Neural crest cell (in vitro differentiated cells): ENCODE results near the gene COL8A1. TPM values are rescaled to one million over a fixed set of nuclear protein-coding genes. Genes with fewer than 3 reads are reported as not detected.
A peak's percentile ranks its signal among the peaks of the same experiment; 100 is the strongest.

Experiments
- DNase-seq: peaks from one replicate; pipeline ENCODE4 v3.0.0; 2021; ENCODE audit warnings: low read depth, mixed read lengths, low spot score
- H3K27ac Mint-ChIP-seq: one replicate; pipeline ENCODE4 v1.8.0; 2021; ENCODE audit warnings: mild to moderate bottlenecking, mixed read lengths; ENCODE audit not compliant: unreplicated experiment
- H3K27me3 Mint-ChIP-seq: 2 replicates; pipeline ENCODE4 v1.8.0; 2021; ENCODE audit warnings: low read depth, mild to moderate bottlenecking, mixed read lengths
- H3K36me3 Mint-ChIP-seq: 2 replicates; pipeline ENCODE4 v1.8.0; 2021; ENCODE audit warnings: low read depth, mild to moderate bottlenecking, mixed read lengths
- H3K4me1 Mint-ChIP-seq: 2 replicates; pipeline ENCODE4 v1.8.0; 2021; ENCODE audit warnings: mixed read lengths
- H3K4me3 Mint-ChIP-seq: one replicate; pipeline ENCODE4 v1.8.0; 2021; ENCODE audit warnings: mild to moderate bottlenecking, mixed read lengths
- H3K9me3 Mint-ChIP-seq: 2 replicates; pipeline ENCODE4 v1.8.0; 2021; ENCODE audit warnings: mixed read lengths
- CTCF ChIP-seq: fragments of 200-600 bp; sonication (generic); conservative IDR thresholded peaks from 2 replicates; pipeline ENCODE4 v1.5.0; 2021; ENCODE audit warnings: antibody characterized with exemption, mild to moderate bottlenecking
- total RNA-seq: library from RNA; stranded (reverse); gene quantifications from 2 replicates; pipeline ENCODE4 v1.2.1, GENCODE V29; 2021

COL8A1 gene
- total RNA-seq, 1 donor from 2014 or later: 0.28 TPM

GRCh38 chr3:99686955-99687612 is 48.7 kb downstream of the COL8A1 start:
- Mint-ChIP-seq H3K9me3 (peaks cover 2% of the 10 kb centered on the region), H3K27me3 (peaks cover 2% of the 10 kb centered on the region)

GRCh38 chr3:99690761-99691369 is 52.5 kb downstream of the COL8A1 start:
- no peak overlapping the region for H3K27ac Mint-ChIP-seq
- peaks cover 2% of the 10 kb centered on the region for H3K27me3 Mint-ChIP-seq
- TF ChIP-seq CTCF: no peak
- DNase-seq: no peak
- peaks cover 2% of the 10 kb centered on the region for H3K9me3 Mint-ChIP-seq
- H3K4me3 Mint-ChIP-seq: no peak overlapping the region
- H3K36me3 Mint-ChIP-seq: no peaks in the 10 kb centered on the region
- no peaks in the 10 kb centered on the region for H3K4me1 Mint-ChIP-seq

More at GRCh38 chr3:99686955-99687612, 48.7 kb downstream of the COL8A1 start:
- no peaks in the 10 kb centered on the region for H3K4me1 Mint-ChIP-seq
- H3K4me3 Mint-ChIP-seq: no peak overlapping the region
- peak overlapping the region; percentile 67 for H3K27ac Mint-ChIP-seq
- H3K36me3 Mint-ChIP-seq: no peaks in the 10 kb centered on the region
- peak; percentile 76 for DNase-seq
- TF ChIP-seq CTCF: peak; percentile 81

- no peak for TF ChIP-seq CTCF
- Mint-ChIP-seq H3K4me3 (no peak overlapping the region), H3K9me3 (peaks cover 2% of the 10 kb centered on the region), H3K4me1 (no peaks in the 10 kb centered on the region), H3K27me3 (peaks cover 2% of the 10 kb centered on the region), H3K27ac (no peak overlapping the region), H3K36me3 (no peaks in the 10 kb centered on the region)
- DNase-seq: no peak
Measured at GRCh38 chr3:99693636-99694035, 55.2 kb downstream of the COL8A1 start.

- H3K4me3 Mint-ChIP-seq: no peak overlapping the region
- H3K9me3 Mint-ChIP-seq: peaks cover 2% of the 10 kb centered on the region
- no peaks in the 10 kb centered on the region for H3K4me1 Mint-ChIP-seq
- H3K36me3 Mint-ChIP-seq: no peaks in the 10 kb centered on the region
- TF ChIP-seq CTCF: no peak
- H3K27me3 Mint-ChIP-seq: peaks cover 2% of the 10 kb centered on the region
- DNase-seq: no peak
- H3K27ac Mint-ChIP-seq: no peak overlapping the region
Measured at GRCh38 chr3:99696497-99696896, 58.1 kb downstream of the COL8A1 start.

GRCh38 chr3:99697250-99697649 is 58.9 kb downstream of the COL8A1 start:
- H3K27me3 Mint-ChIP-seq: no peaks in the 10 kb centered on the region

More at GRCh38 chr3:99697250-99697649, 58.9 kb downstream of the COL8A1 start:
- no peak for DNase-seq
- Mint-ChIP-seq H3K27ac (no peak overlapping the region), H3K9me3 (no peaks in the 10 kb centered on the region), H3K36me3 (no peaks in the 10 kb centered on the region), H3K4me3 (no peak overlapping the region), H3K4me1 (no peaks in the 10 kb centered on the region)
- TF ChIP-seq CTCF: no peak
